ENCODE data around the gene DLGAP1. TPM values are rescaled to one million over a fixed set of nuclear protein-coding genes. Genes with fewer than 3 reads are reported as not detected.

DLGAP1 gene
- total RNA-seq, 6 experiments from 2014 or later, result 0.09 to 0.31 (median 0.18) TPM; not detected in 2

DNA sequence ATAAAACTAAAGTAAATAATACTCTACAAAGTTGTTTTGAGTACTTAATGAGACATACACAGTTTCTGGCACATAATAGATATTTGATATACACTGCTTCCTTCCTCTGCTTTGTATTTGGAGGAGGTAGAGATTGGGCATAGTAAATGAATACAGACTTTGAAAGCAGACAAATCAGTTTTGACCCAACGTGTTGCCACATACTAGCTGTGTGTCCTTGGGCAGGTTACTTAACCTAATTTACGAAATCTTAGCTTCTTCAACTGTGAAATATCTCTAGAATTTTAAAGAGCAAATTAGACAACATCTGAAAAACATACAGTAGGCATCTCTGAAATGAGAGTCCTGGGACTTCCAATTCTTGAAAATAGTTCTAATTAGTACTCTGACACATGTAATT, 579.7 kb downstream of the DLGAP1 start:
- ATAC-seq, result no peak

GRCh38 chr18:3874581-3874980, 580.5 kb downstream of the DLGAP1 start:
- no peak overlapping the region for H3K4me3 ChIP-seq

More for the DNA sequence above, 579.7 kb downstream of the DLGAP1 start:
- Histone ChIP-seq H3K4me1 (no peaks in the 10 kb centered on the region), H3K9me3 (no peaks in the 10 kb centered on the region), H3K36me3 (no peaks in the 10 kb centered on the region), H3K4me3 (no peak overlapping the region), H3K27me3 (no peaks in the 10 kb centered on the region), H3K27ac (no peak overlapping the region)
- WGBS (ENCODE audit: insufficient coverage, low coverage, low lambda C conversion rate, missing lambda C conversion rate), result 16% methylated on average over 2 of the region's 2 CpGs
- intact Hi-C loops (cut with DNase I), result no loop called here
- no peak for TF ChIP-seq CTCF (IDR thresholded peaks at IDR 0.05)
- TF ChIP-seq POLR2A (IDR thresholded peaks at IDR 0.05), result no peak
- DNase-seq, result no peak

DNA sequence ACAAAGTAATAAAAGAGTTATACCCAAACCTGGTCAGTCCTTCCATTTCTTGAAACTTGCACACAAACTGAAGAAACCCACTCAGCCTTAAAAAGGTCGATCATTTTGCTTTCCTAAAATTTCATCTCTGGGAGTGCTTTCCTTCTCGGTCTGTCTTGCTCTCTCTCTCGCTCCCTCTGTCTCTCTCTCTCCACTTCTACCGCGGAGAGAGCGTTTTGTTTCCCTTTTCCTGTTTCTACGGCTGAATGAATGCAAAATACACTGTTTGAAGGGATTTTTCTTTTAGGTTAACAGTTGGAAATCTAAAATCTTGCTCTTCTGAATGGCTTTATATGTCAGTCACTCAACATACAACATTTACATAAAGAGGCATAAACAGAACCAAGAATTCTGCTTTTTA, 581.0 kb downstream of the DLGAP1 start:
- Histone ChIP-seq H3K4me1 (no peaks in the 10 kb centered on the region), H3K4me3 (no peak overlapping the region), H3K9me3 (no peaks in the 10 kb centered on the region), H3K27me3 (no peaks in the 10 kb centered on the region), H3K36me3 (no peaks in the 10 kb centered on the region), H3K27ac (no peak overlapping the region)
- DNase-seq (no peak), ATAC-seq (no peak)
- WGBS (ENCODE audit: insufficient coverage, low coverage, low lambda C conversion rate, missing lambda C conversion rate), result 23% methylated on average over 7 of the region's 7 CpGs
- TF ChIP-seq CTCF (IDR thresholded peaks at IDR 0.05), result no peak
- no peak for TF ChIP-seq POLR2A (IDR thresholded peaks at IDR 0.05)
- intact Hi-C loops (cut with DNase I), result loop anchor here in 1 of 2 donors (5.0 kb wide), 1 partner anchor 162 kb away; no protein-coding TSS in a partner anchor

More at GRCh38 chr18:3874581-3874980, 580.5 kb downstream of the DLGAP1 start:
- 64% methylated on average over 3 of the region's 3 CpGs for WGBS (ENCODE audit: insufficient coverage, low coverage, low lambda C conversion rate, missing lambda C conversion rate)
- ATAC-seq (no peak), DNase-seq (no peak)
- TF ChIP-seq CTCF (IDR thresholded peaks at IDR 0.05), result no peak
- no peak for TF ChIP-seq POLR2A (IDR thresholded peaks at IDR 0.05)
- no peak overlapping the region for H3K27ac ChIP-seq
- no peaks in the 10 kb centered on the region for H3K36me3 ChIP-seq
- intact Hi-C loops (cut with DNase I), result loop anchor here in 1 of 2 donors (5.0 kb wide), 1 partner anchor 162 kb away; no protein-coding TSS in a partner anchor
- no peaks in the 10 kb centered on the region for H3K4me1 ChIP-seq
- no peaks in the 10 kb centered on the region for H3K27me3 ChIP-seq
- H3K9me3 ChIP-seq, result no peaks in the 10 kb centered on the region

DNA sequence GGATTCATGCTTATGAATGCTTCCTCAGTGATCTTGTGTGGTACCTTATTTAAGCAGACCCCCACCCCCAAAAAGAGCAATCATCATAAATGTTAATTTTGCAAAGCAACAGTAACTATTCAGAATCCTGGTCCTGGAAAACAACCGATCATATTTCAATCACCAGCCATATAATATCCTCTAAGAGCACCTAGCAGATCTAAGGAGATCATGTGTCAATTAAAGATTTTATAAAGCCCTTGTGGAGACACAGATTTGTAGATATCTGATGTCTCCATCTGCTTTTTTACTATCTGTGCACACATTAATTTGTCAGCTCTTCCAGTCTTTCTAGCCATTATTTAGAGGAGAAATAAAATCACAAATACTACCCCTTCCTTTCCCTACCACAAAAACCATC, 581.4 kb downstream of the DLGAP1 start:
- Histone ChIP-seq H3K36me3 (no peaks in the 10 kb centered on the region), H3K9me3 (no peaks in the 10 kb centered on the region), H3K4me1 (no peaks in the 10 kb centered on the region), H3K27me3 (no peaks in the 10 kb centered on the region), H3K4me3 (no peak overlapping the region), H3K27ac (no peak overlapping the region)
- TF ChIP-seq CTCF (IDR thresholded peaks at IDR 0.05) (no peak), POLR2A (IDR thresholded peaks at IDR 0.05) (no peak)
- intact Hi-C loops (cut with DNase I), result loop anchor here in 1 of 2 donors (5.0 kb wide), 1 partner anchor 161 kb away; no protein-coding TSS in a partner anchor
- DNase-seq (no peak), ATAC-seq (no peak)
- WGBS (ENCODE audit: insufficient coverage, low coverage, low lambda C conversion rate, missing lambda C conversion rate), result 80% methylated on average over 1 of the region's 1 CpG

DNA sequence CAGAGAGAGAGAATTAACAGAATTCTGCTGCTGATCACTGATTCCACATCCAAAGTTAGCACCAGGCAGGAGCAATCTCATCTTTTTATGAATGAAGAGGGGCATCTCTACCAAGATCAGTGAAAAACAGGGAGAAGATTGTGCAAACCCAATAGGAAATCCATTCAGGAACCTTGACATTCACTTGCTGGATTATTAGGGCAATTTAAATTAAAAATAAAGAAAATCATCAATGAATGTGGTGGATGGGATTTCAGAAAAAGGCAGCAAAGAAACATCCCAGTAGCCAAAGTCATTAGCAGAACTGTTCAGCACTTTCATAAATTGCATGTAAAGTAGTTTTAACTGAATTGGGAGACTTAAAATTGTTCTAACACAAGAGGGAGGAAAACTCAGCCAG, 581.9 kb downstream of the DLGAP1 start:
- no peak overlapping the region for H3K27ac ChIP-seq
- H3K4me1 ChIP-seq, result no peaks in the 10 kb centered on the region
- no peaks in the 10 kb centered on the region for H3K36me3 ChIP-seq
- no peaks in the 10 kb centered on the region for H3K27me3 ChIP-seq
- TF ChIP-seq POLR2A (IDR thresholded peaks at IDR 0.05), result no peak
- TF ChIP-seq CTCF (IDR thresholded peaks at IDR 0.05), result no peak
- DNase-seq, result no peak
- intact Hi-C loops (cut with DNase I), result loop anchor here in 1 of 2 donors (5.0 kb wide), 1 partner anchor 161 kb away; no protein-coding TSS in a partner anchor
- ATAC-seq, result no peak
- no peak overlapping the region for H3K4me3 ChIP-seq
- H3K9me3 ChIP-seq, result no peaks in the 10 kb centered on the region

Measured in right lobe of liver (tissue), 6 donors.